Measurements from ENCODE around the gene EFEMP1. TPM values are rescaled to one million over a fixed set of nuclear protein-coding genes. Genes with fewer than 3 reads are reported as not detected.

The EFEMP1 gene
- total and polyA plus RNA-seq, 2 of the 13 experiments (the other 11 are each of a cell fraction or from before 2014, with no cell fraction given), result not detected

DNA sequence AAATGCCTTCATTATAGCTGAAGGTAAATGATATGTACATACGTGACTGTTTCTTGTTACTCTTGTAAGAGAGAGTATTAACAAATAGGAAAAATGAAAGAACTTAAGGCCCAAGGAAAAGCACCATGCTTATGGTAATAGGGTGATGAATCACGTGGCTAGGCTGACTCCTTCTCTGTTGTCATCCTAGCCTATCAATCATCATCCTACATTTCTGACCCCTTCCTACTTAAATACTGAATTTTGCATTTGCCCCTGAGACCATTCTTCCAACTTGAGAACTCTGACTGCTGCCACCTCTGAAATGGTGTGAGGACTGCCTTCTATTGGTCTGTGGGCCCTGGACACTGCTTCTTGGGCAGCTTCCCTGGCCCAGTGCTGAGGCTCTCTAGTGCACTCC, 28.9 kb downstream of the EFEMP1 start (continued):
- TF ChIP-seq, protein P1, sequence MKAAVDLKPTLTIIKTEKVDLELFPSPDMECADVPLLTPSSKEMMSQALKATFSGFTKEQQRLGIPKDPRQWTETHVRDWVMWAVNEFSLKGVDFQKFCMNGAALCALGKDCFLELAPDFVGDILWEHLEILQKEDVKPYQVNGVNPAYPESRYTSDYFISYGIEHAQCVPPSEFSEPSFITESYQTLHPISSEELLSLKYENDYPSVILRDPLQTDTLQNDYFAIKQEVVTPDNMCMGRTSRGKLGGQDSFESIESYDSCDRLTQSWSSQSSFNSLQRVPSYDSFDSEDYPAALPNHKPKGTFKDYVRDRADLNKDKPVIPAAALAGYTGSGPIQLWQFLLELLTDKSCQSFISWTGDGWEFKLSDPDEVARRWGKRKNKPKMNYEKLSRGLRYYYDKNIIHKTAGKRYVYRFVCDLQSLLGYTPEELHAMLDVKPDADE (CRISPR knock-in tag; IDR thresholded peaks at IDR 0.05), result no peak
- TF ChIP-seq GPN1 (CRISPR knock-in tag; IDR thresholded peaks at IDR 0.05; ENCODE audit: borderline replicate concordance), result no peak
- TF ChIP-seq, protein P2, sequence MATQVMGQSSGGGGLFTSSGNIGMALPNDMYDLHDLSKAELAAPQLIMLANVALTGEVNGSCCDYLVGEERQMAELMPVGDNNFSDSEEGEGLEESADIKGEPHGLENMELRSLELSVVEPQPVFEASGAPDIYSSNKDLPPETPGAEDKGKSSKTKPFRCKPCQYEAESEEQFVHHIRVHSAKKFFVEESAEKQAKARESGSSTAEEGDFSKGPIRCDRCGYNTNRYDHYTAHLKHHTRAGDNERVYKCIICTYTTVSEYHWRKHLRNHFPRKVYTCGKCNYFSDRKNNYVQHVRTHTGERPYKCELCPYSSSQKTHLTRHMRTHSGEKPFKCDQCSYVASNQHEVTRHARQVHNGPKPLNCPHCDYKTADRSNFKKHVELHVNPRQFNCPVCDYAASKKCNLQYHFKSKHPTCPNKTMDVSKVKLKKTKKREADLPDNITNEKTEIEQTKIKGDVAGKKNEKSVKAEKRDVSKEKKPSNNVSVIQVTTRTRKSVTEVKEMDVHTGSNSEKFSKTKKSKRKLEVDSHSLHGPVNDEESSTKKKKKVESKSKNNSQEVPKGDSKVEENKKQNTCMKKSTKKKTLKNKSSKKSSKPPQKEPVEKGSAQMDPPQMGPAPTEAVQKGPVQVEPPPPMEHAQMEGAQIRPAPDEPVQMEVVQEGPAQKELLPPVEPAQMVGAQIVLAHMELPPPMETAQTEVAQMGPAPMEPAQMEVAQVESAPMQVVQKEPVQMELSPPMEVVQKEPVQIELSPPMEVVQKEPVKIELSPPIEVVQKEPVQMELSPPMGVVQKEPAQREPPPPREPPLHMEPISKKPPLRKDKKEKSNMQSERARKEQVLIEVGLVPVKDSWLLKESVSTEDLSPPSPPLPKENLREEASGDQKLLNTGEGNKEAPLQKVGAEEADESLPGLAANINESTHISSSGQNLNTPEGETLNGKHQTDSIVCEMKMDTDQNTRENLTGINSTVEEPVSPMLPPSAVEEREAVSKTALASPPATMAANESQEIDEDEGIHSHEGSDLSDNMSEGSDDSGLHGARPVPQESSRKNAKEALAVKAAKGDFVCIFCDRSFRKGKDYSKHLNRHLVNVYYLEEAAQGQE (IDR thresholded peaks at IDR 0.05; ENCODE audit: borderline replicate concordance in 1 of 2, low read depth in 1 of 2, low read length in 2 of 2), result no peak

DNA sequence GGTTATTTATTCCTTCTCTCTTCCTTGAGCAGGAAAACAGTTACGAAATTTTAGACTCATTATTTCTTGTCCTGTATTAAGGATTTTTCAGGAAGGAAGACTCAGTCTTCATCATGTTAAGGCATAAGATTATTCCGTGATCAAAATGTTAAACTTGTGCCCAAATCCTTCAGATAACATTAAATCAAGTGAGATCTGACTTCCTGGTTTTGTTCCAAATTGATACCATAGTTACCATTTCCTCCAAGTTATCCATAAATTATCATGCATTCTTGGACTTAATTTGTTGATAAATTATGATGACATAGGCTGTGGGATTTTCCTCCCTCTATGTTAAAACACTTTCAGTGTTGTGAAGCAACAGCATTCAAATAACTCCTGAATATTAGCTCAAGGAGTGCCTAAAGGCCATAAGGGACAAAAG, 31.9 kb downstream of the EFEMP1 start:
- POLR2A ChIA-PET, result no interaction called here
- H3K79me2 ChIP-seq (ENCODE audit: insufficient read depth, low read length), result no peaks in the 10 kb centered on the region

More for the DNA sequence above, 31.9 kb downstream of the EFEMP1 start:
- no TSS peak for BruUV-seq (replicated peaks)
- Histone ChIP-seq H3K4me1 (ENCODE audit: insufficient read depth, low read length) (no peaks in the 10 kb centered on the region), H3K9ac (ENCODE audit: insufficient read depth, low read depth, low read length) (no peak overlapping the region), H3K36me3 (replicated peaks in 1 of 2; ENCODE audit: control insufficient read depth in 1 of 2, insufficient read depth in 2 of 2, low read length in 2 of 2) (no peaks in the 10 kb centered on the region), H2AFZ (ENCODE audit: low read length) (no peak overlapping the region), H4K20me1 (ENCODE audit: insufficient read depth, low read length) (no peaks in the 10 kb centered on the region), H3K27ac (ENCODE audit: extremely low read length, insufficient read depth, low read length) (no peak overlapping the region), H3K4me3 (replicated peaks in 1 of 3; ENCODE audit: insufficient read depth in 1 of 3, low read depth in 2 of 3, low read length in 3 of 3) (no peak overlapping the region), H3K4me2 (ENCODE audit: low read depth, low read length) (no peak overlapping the region), H3K9me3 (ENCODE audit: low read length) (no peaks in the 10 kb centered on the region), H3K27me3 (ENCODE audit: control insufficient read depth in 1 of 2, insufficient read depth in 2 of 2, low read length in 2 of 2) (no peaks in the 10 kb centered on the region)
- intact Hi-C loops (cut with micrococcal nuclease; ENCODE audit: unreplicated experiment) (no loop called here), in situ Hi-C loops (cut with HindIII; ENCODE audit: extremely low pct_ligation_motif_present, low pct_unique_long_range_greater_than_20kb) (no loop called here)
- no peak for ATAC-seq
- FAIRE-seq, result no peak
- TF ChIP-seq ZSCAN9 (CRISPR knock-in tag; IDR thresholded peaks at IDR 0.05; ENCODE audit: borderline replicate concordance) (no peak), SAP130 (CRISPR knock-in tag; IDR thresholded peaks at IDR 0.05; ENCODE audit: low read depth) (no peak), ZSCAN30 (CRISPR knock-in tag; IDR thresholded peaks at IDR 0.05) (no peak), ZNF350 (CRISPR knock-in tag; IDR thresholded peaks at IDR 0.05; ENCODE audit: borderline replicate concordance, low read depth) (no peak), PAX8 (CRISPR knock-in tag; IDR thresholded peaks at IDR 0.05; ENCODE audit: borderline replicate concordance) (no peak), CHD2 (IDR thresholded peaks at IDR 0.05; ENCODE audit: low read depth, low read length) (no peak)
- TF ChIP-seq, protein P3, sequence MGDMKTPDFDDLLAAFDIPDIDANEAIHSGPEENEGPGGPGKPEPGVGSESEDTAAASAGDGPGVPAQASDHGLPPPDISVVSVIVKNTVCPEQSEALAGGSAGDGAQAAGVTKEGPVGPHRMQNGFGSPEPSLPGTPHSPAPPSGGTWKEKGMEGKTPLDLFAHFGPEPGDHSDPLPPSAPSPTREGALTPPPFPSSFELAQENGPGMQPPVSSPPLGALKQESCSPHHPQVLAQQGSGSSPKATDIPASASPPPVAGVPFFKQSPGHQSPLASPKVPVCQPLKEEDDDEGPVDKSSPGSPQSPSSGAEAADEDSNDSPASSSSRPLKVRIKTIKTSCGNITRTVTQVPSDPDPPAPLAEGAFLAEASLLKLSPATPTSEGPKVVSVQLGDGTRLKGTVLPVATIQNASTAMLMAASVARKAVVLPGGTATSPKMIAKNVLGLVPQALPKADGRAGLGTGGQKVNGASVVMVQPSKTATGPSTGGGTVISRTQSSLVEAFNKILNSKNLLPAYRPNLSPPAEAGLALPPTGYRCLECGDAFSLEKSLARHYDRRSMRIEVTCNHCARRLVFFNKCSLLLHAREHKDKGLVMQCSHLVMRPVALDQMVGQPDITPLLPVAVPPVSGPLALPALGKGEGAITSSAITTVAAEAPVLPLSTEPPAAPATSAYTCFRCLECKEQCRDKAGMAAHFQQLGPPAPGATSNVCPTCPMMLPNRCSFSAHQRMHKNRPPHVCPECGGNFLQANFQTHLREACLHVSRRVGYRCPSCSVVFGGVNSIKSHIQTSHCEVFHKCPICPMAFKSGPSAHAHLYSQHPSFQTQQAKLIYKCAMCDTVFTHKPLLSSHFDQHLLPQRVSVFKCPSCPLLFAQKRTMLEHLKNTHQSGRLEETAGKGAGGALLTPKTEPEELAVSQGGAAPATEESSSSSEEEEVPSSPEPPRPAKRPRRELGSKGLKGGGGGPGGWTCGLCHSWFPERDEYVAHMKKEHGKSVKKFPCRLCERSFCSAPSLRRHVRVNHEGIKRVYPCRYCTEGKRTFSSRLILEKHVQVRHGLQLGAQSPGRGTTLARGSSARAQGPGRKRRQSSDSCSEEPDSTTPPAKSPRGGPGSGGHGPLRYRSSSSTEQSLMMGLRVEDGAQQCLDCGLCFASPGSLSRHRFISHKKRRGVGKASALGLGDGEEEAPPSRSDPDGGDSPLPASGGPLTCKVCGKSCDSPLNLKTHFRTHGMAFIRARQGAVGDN (CRISPR knock-in tag; IDR thresholded peaks at IDR 0.05), result no peak
- no peak for DNase-seq (ENCODE audit: low spot score)
- CTCF ChIA-PET (ENCODE audit: low intra/inter-chr PET ratio, low total read pairs), result no interaction called here
- WGBS (ENCODE audit: low lambda C conversion rate), result 1% methylated on average over 2 of the region's 2 CpGs
